ENCODE measurements around the gene ACAD9. TPM values are rescaled to one million over a fixed set of nuclear protein-coding genes. Genes with fewer than 3 reads are reported as not detected.

Gene ACAD9
- total and polyA plus RNA-seq, 10 of the 15 experiments (the other 5 are each of a cell fraction or from before 2014, with no cell fraction given), result 12.7 to 63.1 (median 43.7) TPM

GRCh38 chr3:128849911-128850455 is 29.4 kb upstream of the ACAD9 start:
- TF ChIP-seq CTCF (IDR thresholded peaks at IDR 0.05 in 2 of 3, conservative IDR thresholded peaks at IDR 0.05 in 1 of 3; ENCODE audit: control insufficient read depth in 2 of 3, extremely low read depth in 1 of 3, insufficient read depth in 1 of 3, low read depth in 3 of 3, low read length in 3 of 3) (peak in 1 of 3 experiments; percentile 12; a peak in 1 of 6 replicates), PBX3 (IDR thresholded peaks at IDR 0.05; ENCODE audit: insufficient replicate concordance, low read depth, low read length) (no peak)
- no peak overlapping the region for H3K9ac ChIP-seq (ENCODE audit: control insufficient read depth, insufficient read depth, low read length)
- no peaks in the 10 kb centered on the region for H3K36me3 ChIP-seq (ENCODE audit: control insufficient read depth in 2 of 2, insufficient read depth in 2 of 2, low read length in 1 of 2)
- no peak overlapping the region for H3K4me2 ChIP-seq (ENCODE audit: control insufficient read depth, insufficient read depth)
- CTCF ChIA-PET, result no interaction called here
- H3K79me2 ChIP-seq (ENCODE audit: control insufficient read depth, insufficient read depth, low read length), result no peaks in the 10 kb centered on the region
- DNase-seq (ENCODE audit: low read depth, low spot score) (no peak), ATAC-seq (no peak), FAIRE-seq (no peak)
- intact Hi-C loops (cut with micrococcal nuclease; ENCODE audit: unreplicated experiment) (no loop called here), in situ Hi-C loops (cut with MboI) (no loop called here)
- RAD21 ChIA-PET (ENCODE audit: unreplicated experiment), result no interaction called here
- no peak overlapping the region for H3K27ac ChIP-seq (ENCODE audit: control insufficient read depth, insufficient read depth)
- SMC1A ChIA-PET (ENCODE audit: uncharacterized antibody, unreplicated experiment), result no interaction called here
- POLR2A ChIA-PET, result no interaction called here
- no peak overlapping the region for H3K4me3 ChIP-seq
- H2AFZ ChIP-seq (ENCODE audit: control insufficient read depth, low read depth, low read length), result no peak overlapping the region
- H3K27me3 ChIP-seq (replicated peaks in 1 of 2; ENCODE audit: control insufficient read depth in 2 of 2, insufficient read depth in 2 of 2, low read length in 1 of 2), result no peaks in the 10 kb centered on the region
- H3K4me1 ChIP-seq (ENCODE audit: control insufficient read depth, insufficient read depth, low read length), result peaks cover 4% of the 10 kb centered on the region
- no peaks in the 10 kb centered on the region for H4K20me1 ChIP-seq (ENCODE audit: control insufficient read depth, insufficient read depth)
- WGBS (ENCODE audit: insufficient coverage, insufficient replicate concordance, low lambda C conversion rate, missing lambda C conversion rate), result 33% methylated on average over 11 of the region's 11 CpGs
- BruUV-seq (replicated peaks), result no TSS peak
- H3K9me3 ChIP-seq (replicated peaks; ENCODE audit: control insufficient read depth, insufficient read depth, low read length), result peaks cover 9% of the 10 kb centered on the region; the same call in 2 of the 3 replicates

- RAD21 ChIA-PET (ENCODE audit: unreplicated experiment), result no interaction called here
Observed at GRCh38 chr3:128850544-128850943, 28.9 kb upstream of the ACAD9 start.

More at GRCh38 chr3:128850544-128850943, 28.9 kb upstream of the ACAD9 start:
- no peak for DNase-seq (ENCODE audit: low read depth, low spot score)
- Histone ChIP-seq H3K9me3 (replicated peaks; ENCODE audit: control insufficient read depth, insufficient read depth, low read length) (peaks cover 9% of the 10 kb centered on the region; the same call in 2 of the 3 replicates), H3K36me3 (ENCODE audit: control insufficient read depth in 2 of 2, insufficient read depth in 2 of 2, low read length in 1 of 2) (no peaks in the 10 kb centered on the region), H3K4me1 (ENCODE audit: control insufficient read depth, insufficient read depth, low read length) (peaks cover 4% of the 10 kb centered on the region), H3K9ac (ENCODE audit: control insufficient read depth, insufficient read depth, low read length) (no peak overlapping the region), H3K27me3 (replicated peaks in 1 of 2; ENCODE audit: control insufficient read depth in 2 of 2, insufficient read depth in 2 of 2, low read length in 1 of 2) (no peaks in the 10 kb centered on the region), H3K79me2 (ENCODE audit: control insufficient read depth, insufficient read depth, low read length) (no peaks in the 10 kb centered on the region), H3K4me3 (no peak overlapping the region), H2AFZ (ENCODE audit: control insufficient read depth, low read depth, low read length) (no peak overlapping the region), H3K4me2 (ENCODE audit: control insufficient read depth, insufficient read depth) (no peak overlapping the region), H4K20me1 (ENCODE audit: control insufficient read depth, insufficient read depth) (no peaks in the 10 kb centered on the region), H3K27ac (ENCODE audit: control insufficient read depth, insufficient read depth) (no peak overlapping the region)
- intact Hi-C loops (cut with micrococcal nuclease; ENCODE audit: unreplicated experiment), result no loop called here
- ChIA-PET POLR2A (no interaction called here), SMC1A (ENCODE audit: uncharacterized antibody, unreplicated experiment) (no interaction called here), CTCF (no interaction called here)
- FAIRE-seq, result no peak
- no peak for ATAC-seq
- no TSS peak for BruUV-seq (replicated peaks)
- in situ Hi-C loops (cut with MboI), result no loop called here
- TF ChIP-seq NFYA (IDR thresholded peaks at IDR 0.05; ENCODE audit: borderline replicate concordance, low read depth, low read length) (no peak), HSF1 (IDR thresholded peaks at IDR 0.05; ENCODE audit: low read depth, low read length) (no peak), PML (IDR thresholded peaks at IDR 0.05; ENCODE audit: low read length) (no peak), MYC (IDR thresholded peaks at IDR 0.05; ENCODE audit: insufficient read depth, insufficient read length, insufficient replicate concordance, low read length, severe bottlenecking) (no peak), ZNF217 (IDR thresholded peaks at IDR 0.05) (no peak), FOXK2 (IDR thresholded peaks at IDR 0.05) (no peak), GATAD2B (conservative IDR thresholded peaks at IDR 0.05; ENCODE audit: low read depth) (no peak), SIX5 (IDR thresholded peaks at IDR 0.05; ENCODE audit: low read depth, low read length, severe bottlenecking) (no peak), ZNF274 (IDR thresholded peaks at IDR 0.05; ENCODE audit: insufficient read depth, insufficient read length) (no peak), SIN3A (IDR thresholded peaks at IDR 0.05; ENCODE audit: low read depth, low read length) (no peak)
- WGBS (ENCODE audit: insufficient coverage, insufficient replicate concordance, low lambda C conversion rate, missing lambda C conversion rate), result 77% methylated on average over 9 of the region's 9 CpGs

All from GM12878 (cell line).